Esophagus squamous epithelium (tissue), 4 donors: Measurements from ENCODE around the gene NUP188.

Experiments used
- POLR2A ChIP-seq, 4 donors: fragments of 450-650 bp; IDR thresholded peaks; one replicate each; pipeline ENCODE4 v1.6.1; 2017; ENCODE audit warnings: antibody characterized with exemption in 4 of 4, mild to moderate bottlenecking in 4 of 4, moderate library complexity in 3 of 4
- TF ChIP-seq, protein P1 (sequence below), 6 experiments: fragments of 450-650 bp in 4 of 6; fragments of 200-600 bp in 2 of 6; sonication (generic) in 2 of 6; IDR thresholded peaks; one replicate each; pipeline ENCODE4 v1.5.1; 2016 to 2019; ENCODE audit warnings: antibody characterized with exemption in 6 of 6, mild to moderate bottlenecking in 4 of 6, moderate library complexity in 4 of 6

DNA sequence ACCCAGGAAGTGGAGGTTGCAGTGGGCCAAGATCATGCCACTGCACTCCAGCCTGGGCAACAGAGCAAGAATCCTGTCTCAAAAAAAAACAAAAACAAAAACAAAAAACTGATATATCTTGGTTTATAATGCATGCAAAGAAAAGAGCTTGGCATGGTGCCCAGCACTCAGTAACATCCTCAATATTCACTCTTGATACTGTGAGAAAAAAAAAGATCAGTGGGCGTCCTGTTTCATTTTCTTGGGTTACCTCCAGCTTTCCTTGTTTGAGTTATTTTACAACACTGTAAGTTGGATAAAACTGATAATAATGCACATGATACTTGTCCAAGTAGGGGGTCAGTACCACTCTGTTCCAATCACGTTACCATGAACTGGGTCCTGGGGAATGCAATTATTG is 18.9 kb upstream of the NUP188 start:
- TF ChIP-seq, protein P1, sequence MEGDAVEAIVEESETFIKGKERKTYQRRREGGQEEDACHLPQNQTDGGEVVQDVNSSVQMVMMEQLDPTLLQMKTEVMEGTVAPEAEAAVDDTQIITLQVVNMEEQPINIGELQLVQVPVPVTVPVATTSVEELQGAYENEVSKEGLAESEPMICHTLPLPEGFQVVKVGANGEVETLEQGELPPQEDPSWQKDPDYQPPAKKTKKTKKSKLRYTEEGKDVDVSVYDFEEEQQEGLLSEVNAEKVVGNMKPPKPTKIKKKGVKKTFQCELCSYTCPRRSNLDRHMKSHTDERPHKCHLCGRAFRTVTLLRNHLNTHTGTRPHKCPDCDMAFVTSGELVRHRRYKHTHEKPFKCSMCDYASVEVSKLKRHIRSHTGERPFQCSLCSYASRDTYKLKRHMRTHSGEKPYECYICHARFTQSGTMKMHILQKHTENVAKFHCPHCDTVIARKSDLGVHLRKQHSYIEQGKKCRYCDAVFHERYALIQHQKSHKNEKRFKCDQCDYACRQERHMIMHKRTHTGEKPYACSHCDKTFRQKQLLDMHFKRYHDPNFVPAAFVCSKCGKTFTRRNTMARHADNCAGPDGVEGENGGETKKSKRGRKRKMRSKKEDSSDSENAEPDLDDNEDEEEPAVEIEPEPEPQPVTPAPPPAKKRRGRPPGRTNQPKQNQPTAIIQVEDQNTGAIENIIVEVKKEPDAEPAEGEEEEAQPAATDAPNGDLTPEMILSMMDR (IDR thresholded peaks at IDR 0.05), result no peak
- TF ChIP-seq POLR2A (IDR thresholded peaks at IDR 0.05), result no peak
